Stimulated activated naive CD4-positive, alpha-beta T cell treated with Interleukin-2 at 50 U/mL for 16 hours (primary cell): ENCODE results near the gene ZNF14.
A peak's percentile ranks its signal among the peaks of the same experiment; 100 is the strongest.
"Not testable (repeated sequence)": the region's sequence is repeated elsewhere in the genome, so short reads cannot be mapped to it uniquely, and the experiment has no call there.

Experiments used
- DNase-seq: peaks from one replicate; lab custom pipeline; 2025; lab: John Stamatoyannopoulos, UW

The ZNF14 gene

GRCh38 chr19:19732579-19733501 lies at the start of gene ZNF14:
ZNF14 (minus strand) TSS chr19:19733112; CDS start chr19:19732958, 154 bp downstream.
- DNase-seq = peak; percentile 93

- DNase-seq = not testable (repeated sequence)
Measured at GRCh38 chr19:19781791-19782190, 48.9 kb upstream of the ZNF14 start.

- DNase-seq = no peak
Measured at GRCh38 chr19:19778666-19779065, 45.8 kb upstream of the ZNF14 start.

GRCh38 chr19:19777692-19778091 lies 44.8 kb upstream of the ZNF14 start:
- no peak for DNase-seq

GRCh38 chr19:19776206-19777008 lies 43.5 kb upstream of the ZNF14 start:
- DNase-seq = peak; percentile 90

- DNase-seq = peak; percentile 28
Measured at GRCh38 chr19:19775891-19776205, 42.9 kb upstream of the ZNF14 start.

GRCh38 chr19:19774354-19775033 lies 41.6 kb upstream of the ZNF14 start:
- no peak for DNase-seq

GRCh38 chr19:19771963-19772362 lies 39.1 kb upstream of the ZNF14 start:
- DNase-seq = not testable (repeated sequence)

- not testable (repeated sequence) for DNase-seq
Measured at GRCh38 chr19:19769971-19770370, 37.1 kb upstream of the ZNF14 start.

- DNase-seq = no peak
Measured at GRCh38 chr19:19758164-19758563, 25.3 kb upstream of the ZNF14 start.

GRCh38 chr19:19752760-19753403 lies 20.0 kb upstream of the ZNF14 start:
- no peak for DNase-seq

GRCh38 chr19:19751846-19752245 lies 18.9 kb upstream of the ZNF14 start:
- DNase-seq = no peak

GRCh38 chr19:19750842-19751790 lies 18.2 kb upstream of the ZNF14 start:
- DNase-seq = no peak

GRCh38 chr19:19749908-19750841 lies 17.3 kb upstream of the ZNF14 start:
- DNase-seq = no peak

- DNase-seq = no peak
Measured at GRCh38 chr19:19749117-19749907, 16.4 kb upstream of the ZNF14 start.

GRCh38 chr19:19748249-19748938 lies 15.5 kb upstream of the ZNF14 start:
- no peak for DNase-seq

- no peak for DNase-seq
Measured at GRCh38 chr19:19747357-19748220, 14.7 kb upstream of the ZNF14 start.
